ENCODE data around the gene MST1. TPM values are rescaled to one million over a fixed set of nuclear protein-coding genes. Genes with fewer than 3 reads are reported as not detected.
A peak's percentile ranks its signal among the peaks of the same experiment; 100 is the strongest.

MST1 gene
- total RNA-seq, 6 donors from 2014 or later, result 8.9 to 58.7 (median 18.1) TPM

GRCh38 chr3:49703956-49704355 lies 14.7 kb upstream of the MST1 start:
- Histone ChIP-seq H3K36me3 (peaks cover 2 to 73% (median 52%) of the 10 kb centered on the region in 4 donors), H3K4me1 (peaks cover 0 to 12% (median 3%) of the 10 kb centered on the region in 4 donors), H3K4me3 (no peak overlapping the region), H3K27me3 (no peaks in the 10 kb centered on the region), H3K9me3 (no peaks in the 10 kb centered on the region), H3K27ac (peak overlapping the region in 3 of 4 donors; percentile 15 to 31 (median 17))
- no peak for TF ChIP-seq POLR2A (IDR thresholded peaks at IDR 0.05)
- TF ChIP-seq CTCF (IDR thresholded peaks at IDR 0.05), result no peak
- TF ChIP-seq POLR2AphosphoS5 (IDR thresholded peaks at IDR 0.05), result no peak
- no peak for TF ChIP-seq EP300 (IDR thresholded peaks at IDR 0.05)
- WGBS, 2 donors, result 80 to 81% methylated on average over 5 to 7 of the region's 7 CpGs
- no peak for DNase-seq
- no peak for ATAC-seq (ENCODE audit: low FRiP score in 2 of 2)

DNA sequence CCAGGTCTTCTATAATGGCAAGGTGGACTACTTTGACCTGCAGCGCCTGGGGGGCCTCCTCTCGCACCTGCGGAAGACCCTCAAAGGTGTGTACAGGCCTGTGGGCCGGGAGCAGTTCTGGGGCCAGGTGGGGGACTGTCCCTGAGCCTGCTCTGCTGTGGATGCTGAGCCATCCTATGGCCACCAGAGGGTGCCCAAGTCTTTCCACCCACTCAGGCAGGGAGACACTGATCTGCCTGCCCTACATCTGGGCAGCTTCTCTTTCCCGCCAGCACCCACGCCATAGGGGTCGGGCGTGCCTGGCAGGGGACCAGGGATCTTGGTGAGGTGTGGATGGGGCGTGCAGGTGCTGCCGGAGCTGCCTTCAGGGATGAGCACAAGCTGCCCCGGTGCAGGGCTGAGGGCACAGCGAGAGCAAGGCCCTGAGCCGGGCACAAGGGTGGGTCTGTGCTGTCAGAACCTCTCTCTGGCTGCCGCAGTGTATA lies 14.2 kb upstream of the MST1 start:
- Histone ChIP-seq H3K36me3 (peaks cover 2 to 76% (median 57%) of the 10 kb centered on the region in 4 donors), H3K4me1 (peaks cover 0 to 12% (median 3%) of the 10 kb centered on the region in 4 donors), H3K27ac (peak overlapping the region in 3 of 4 donors; percentile 15 to 31 (median 17)), H3K9me3 (no peaks in the 10 kb centered on the region), H3K4me3 (no peak overlapping the region), H3K27me3 (no peaks in the 10 kb centered on the region)
- ATAC-seq (ENCODE audit: low FRiP score in 2 of 2) (peak; percentile 66 to 78), DNase-seq (peak in 1 of 2 donors; percentile 65)
- TF ChIP-seq CTCF (IDR thresholded peaks at IDR 0.05) (peak; percentile 62 to 90 (median 82)), EP300 (IDR thresholded peaks at IDR 0.05) (no peak)
- 57 to 73% methylated on average over 6 to 10 of the region's 14 CpGs for WGBS, 2 donors

DNA sequence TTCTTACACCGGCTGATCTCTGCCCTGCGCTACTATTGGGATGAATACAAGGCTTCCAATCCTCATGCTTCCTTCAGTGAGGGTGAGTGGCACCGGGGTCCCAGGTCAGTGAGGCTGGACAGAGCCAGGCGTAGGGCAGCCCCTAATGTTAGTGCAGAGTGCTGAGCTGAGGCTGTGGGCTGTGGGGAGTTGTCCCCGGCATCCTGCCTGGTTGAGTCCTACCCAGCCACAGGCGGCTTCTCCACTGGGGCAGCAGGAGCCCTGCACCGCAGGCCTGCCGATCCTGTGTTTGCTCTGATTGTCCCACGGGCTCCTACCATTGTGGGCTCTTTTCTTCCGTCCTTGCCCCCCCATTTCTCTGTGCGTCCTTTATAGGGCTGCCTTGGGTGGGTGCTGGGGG lies 13.4 kb upstream of the MST1 start:
- H3K36me3 ChIP-seq, result peaks cover 2 to 83% (median 64%) of the 10 kb centered on the region in 4 donors
- no peak overlapping the region for H3K27ac ChIP-seq
- WGBS, 2 donors, result 93% methylated on average over 11 of the region's 11 CpGs
- no peak for DNase-seq
- TF ChIP-seq POLR2AphosphoS5 (IDR thresholded peaks at IDR 0.05) (no peak), POLR2A (IDR thresholded peaks at IDR 0.05) (no peak), EP300 (IDR thresholded peaks at IDR 0.05) (no peak), CTCF (IDR thresholded peaks at IDR 0.05) (no peak)
- peaks cover 0 to 12% (median 3%) of the 10 kb centered on the region in 4 donors for H3K4me1 ChIP-seq
- no peaks in the 10 kb centered on the region for H3K27me3 ChIP-seq
- ATAC-seq (ENCODE audit: low FRiP score in 2 of 2), result no peak
- H3K4me3 ChIP-seq, result no peak overlapping the region
- H3K9me3 ChIP-seq, result no peaks in the 10 kb centered on the region

GRCh38 chr3:49701388-49702077 lies 12.3 kb upstream of the MST1 start:
- Histone ChIP-seq H3K27ac (no peak overlapping the region), H3K27me3 (no peaks in the 10 kb centered on the region), H3K4me1 (peaks cover 0 to 12% (median 3%) of the 10 kb centered on the region in 4 donors), H3K36me3 (peaks cover 2 to 85% (median 66%) of the 10 kb centered on the region in 4 donors), H3K4me3 (no peak overlapping the region), H3K9me3 (no peaks in the 10 kb centered on the region)
- WGBS, 2 donors, result 87 to 88% methylated on average over 21 of the region's 21 CpGs
- TF ChIP-seq EP300 (IDR thresholded peaks at IDR 0.05) (no peak), CTCF (IDR thresholded peaks at IDR 0.05) (peak in 3 of 6 experiments; percentile 24 to 48 (median 25))
- no peak for ATAC-seq (ENCODE audit: low FRiP score in 2 of 2)
- DNase-seq, result peak in 1 of 2 donors; percentile 69
